GM12892 (cell line): ENCODE results near the gene CLEC19A.

Experiments
- POLR2A ChIP-seq: IDR thresholded peaks from 2 replicates; pipeline ENCODE4 v1.6.1; 2011; ENCODE audit warnings: low read depth, low read length, control low read depth
- POLR2AphosphoS5 ChIP-seq: IDR thresholded peaks from 2 replicates; pipeline ENCODE4 v1.6.1; 2011; ENCODE audit warnings: low read depth, low read length, control low read depth
- TAF1 ChIP-seq: IDR thresholded peaks from 2 replicates; pipeline ENCODE4 v1.6.1; 2011; ENCODE audit warnings: low read depth, mild to moderate bottlenecking, control low read depth, low read length, borderline replicate concordance

- TF ChIP-seq POLR2A (no peak), POLR2AphosphoS5 (no peak), TAF1 (no peak)
Measured at GRCh38 chr16:19315889-19316433, 30.4 kb downstream of the CLEC19A start.
